Epithelial cell of esophagus (primary cell): ENCODE measurements around the gene CHD9NB.

Source experiments
- DNase-seq: peaks from one replicate; pipeline ENCODE4 v3.0.0; 2010; ENCODE audit warnings: low read depth
- H3K4me3 ChIP-seq: 2 replicates; pipeline ENCODE4 v1.5.1; 2011; ENCODE audit warnings: mild to moderate bottlenecking, low read length, control low read depth
- TF ChIP-seq, protein P1 (sequence below): IDR thresholded peaks from 2 replicates; pipeline ENCODE4 v1.5.1; 2011; ENCODE audit warnings: low read depth, mild to moderate bottlenecking, low read length, control low read depth, inconsistent platforms; ENCODE audit not compliant: insufficient read depth; ENCODE audit errors: missing control alignments

CHD9NB gene

GRCh38 chr16:52993179-52993578 is 59.5 kb downstream of the CHD9NB start:
- DNase-seq = no peak
- TF ChIP-seq, protein P1, sequence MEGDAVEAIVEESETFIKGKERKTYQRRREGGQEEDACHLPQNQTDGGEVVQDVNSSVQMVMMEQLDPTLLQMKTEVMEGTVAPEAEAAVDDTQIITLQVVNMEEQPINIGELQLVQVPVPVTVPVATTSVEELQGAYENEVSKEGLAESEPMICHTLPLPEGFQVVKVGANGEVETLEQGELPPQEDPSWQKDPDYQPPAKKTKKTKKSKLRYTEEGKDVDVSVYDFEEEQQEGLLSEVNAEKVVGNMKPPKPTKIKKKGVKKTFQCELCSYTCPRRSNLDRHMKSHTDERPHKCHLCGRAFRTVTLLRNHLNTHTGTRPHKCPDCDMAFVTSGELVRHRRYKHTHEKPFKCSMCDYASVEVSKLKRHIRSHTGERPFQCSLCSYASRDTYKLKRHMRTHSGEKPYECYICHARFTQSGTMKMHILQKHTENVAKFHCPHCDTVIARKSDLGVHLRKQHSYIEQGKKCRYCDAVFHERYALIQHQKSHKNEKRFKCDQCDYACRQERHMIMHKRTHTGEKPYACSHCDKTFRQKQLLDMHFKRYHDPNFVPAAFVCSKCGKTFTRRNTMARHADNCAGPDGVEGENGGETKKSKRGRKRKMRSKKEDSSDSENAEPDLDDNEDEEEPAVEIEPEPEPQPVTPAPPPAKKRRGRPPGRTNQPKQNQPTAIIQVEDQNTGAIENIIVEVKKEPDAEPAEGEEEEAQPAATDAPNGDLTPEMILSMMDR = no peak
- H3K4me3 ChIP-seq = no peak overlapping the region

DNA sequence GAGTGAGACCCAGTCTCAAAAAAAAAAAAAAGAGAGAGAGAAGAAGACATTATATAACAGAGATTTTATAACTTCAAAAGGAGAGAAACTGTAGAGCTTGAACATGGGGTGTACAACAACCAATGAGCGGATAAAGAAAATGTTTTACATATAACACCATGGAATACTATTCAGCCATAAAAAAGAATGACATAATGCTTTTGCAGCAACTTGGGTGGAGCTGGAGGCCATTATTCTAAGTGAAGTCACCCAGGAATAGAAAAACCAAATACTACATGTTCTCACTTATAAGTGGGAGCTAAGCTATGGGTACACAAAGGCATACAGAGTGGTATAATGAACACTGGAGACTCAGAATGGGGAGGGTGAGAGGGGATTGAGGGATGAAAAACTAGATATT is 61.1 kb downstream of the CHD9NB start:
- no peak overlapping the region for H3K4me3 ChIP-seq
- TF ChIP-seq, protein P1 = no peak
- no peak for DNase-seq
